Suprapubic skin (tissue), 4 donors: ENCODE results near the gene USP20.

Source experiments
- CTCF ChIP-seq, 2 donors: fragments of 200-600 bp in 1 of 2; fragments of 450-650 bp in 1 of 2; sonication (generic) in 1 of 2; IDR thresholded peaks; one replicate each; pipeline ENCODE4 v1.5.1; 2016 to 2019; ENCODE audit warnings: antibody characterized with exemption in 2 of 2, mild to moderate bottlenecking in 1 of 2, moderate library complexity in 1 of 2
- EP300 ChIP-seq: sonication (generic); formaldehyde crosslinking; IDR thresholded peaks from one replicate; pipeline ENCODE4 v1.6.1; 2017; ENCODE audit warnings: antibody characterized with exemption
- POLR2A ChIP-seq, 2 donors: fragments of 450-650 bp; IDR thresholded peaks; one replicate each; pipeline ENCODE4 v1.6.1; 2017; ENCODE audit warnings: antibody characterized with exemption in 2 of 2, mild to moderate bottlenecking in 2 of 2, moderate library complexity in 2 of 2
- POLR2AphosphoS5 ChIP-seq, 3 donors: sonication (generic); formaldehyde crosslinking; IDR thresholded peaks; one replicate each; pipeline ENCODE4 v1.6.1; 2017; ENCODE audit warnings: antibody characterized with exemption in 3 of 3

- TF ChIP-seq CTCF (IDR thresholded peaks at IDR 0.05) (no peak), POLR2A (IDR thresholded peaks at IDR 0.05) (no peak), POLR2AphosphoS5 (IDR thresholded peaks at IDR 0.05) (no peak), EP300 (no peak)
These were observed 45.6 kb downstream of the USP20 start for GRCh38 chr9:129880654-129881546.
